ENCODE measurements around the gene GGA3.
"Not testable (repeated sequence)": the region's sequence is repeated elsewhere in the genome, so short reads cannot be mapped to it uniquely, and the experiment has no call there.

GGA3 gene

GRCh38 chr17:75272848-75273184, 11.4 kb upstream of the GGA3 start:
- no peak for DNase-seq (ENCODE audit: low read depth)

- DNase-seq (ENCODE audit: low read depth), result peak; percentile 10
Observed at GRCh38 chr17:75271955-75272847, 10.8 kb upstream of the GGA3 start.

GRCh38 chr17:75271233-75271954, 10.0 kb upstream of the GGA3 start:
- peak; percentile 86 for DNase-seq (ENCODE audit: low read depth)

GRCh38 chr17:75270966-75271232, 9.5 kb upstream of the GGA3 start, which contains the start of gene MIF4GD:
Gene MIF4GD, minus strand, starts transcription at chr17:75271231. Its CDS starts 1,036 bp downstream, at chr17:75270195.
- DNase-seq (ENCODE audit: low read depth), result no peak

GRCh38 chr17:75270218-75270965, 9.0 kb upstream of the GGA3 start:
- DNase-seq (ENCODE audit: low read depth), result peak; percentile 51

GRCh38 chr17:75269844-75270217, 8.4 kb upstream of the GGA3 start:
- DNase-seq (ENCODE audit: low read depth), result no peak

GRCh38 chr17:75267411-75268232, 6.2 kb upstream of the GGA3 start:
- DNase-seq (ENCODE audit: low read depth), result no peak

GRCh38 chr17:75267153-75267410, 5.7 kb upstream of the GGA3 start:
- no peak for DNase-seq (ENCODE audit: low read depth)

GRCh38 chr17:75266316-75267152, 5.1 kb upstream of the GGA3 start:
- no peak for DNase-seq (ENCODE audit: low read depth)

- no peak for DNase-seq (ENCODE audit: low read depth)
Observed at GRCh38 chr17:75265614-75266315, 4.4 kb upstream of the GGA3 start.

- no peak for DNase-seq (ENCODE audit: low read depth)
Observed at GRCh38 chr17:75263055-75263454, 1.6 kb upstream of the GGA3 start.

- DNase-seq (ENCODE audit: low read depth), result no peak
Observed at GRCh38 chr17:75262112-75262606, 753 bp upstream of the GGA3 start.

- DNase-seq (ENCODE audit: low read depth), result peak; percentile 58
Observed at GRCh38 chr17:75260641-75261335, 618 bp downstream of the GGA3 start.

GRCh38 chr17:75257228-75257627, 4.2 kb downstream of the GGA3 start:
- DNase-seq (ENCODE audit: low read depth), result not testable (repeated sequence)

- not testable (repeated sequence) for DNase-seq (ENCODE audit: low read depth)
Observed at GRCh38 chr17:75255954-75256698, 5.3 kb downstream of the GGA3 start.

GRCh38 chr17:75252039-75252816, 9.2 kb downstream of the GGA3 start:
- no peak for DNase-seq (ENCODE audit: low read depth)

- DNase-seq (ENCODE audit: low read depth), result peak; percentile 77
Observed at GRCh38 chr17:75250009-75250471, 11.4 kb downstream of the GGA3 start.

GRCh38 chr17:75249564-75249963, 11.8 kb downstream of the GGA3 start:
- DNase-seq (ENCODE audit: low read depth), result peak; percentile 11
